Muscle of leg (tissue), 11 donors: Measurements from ENCODE around the gene TMEM131L. TPM values are rescaled to one million over a fixed set of nuclear protein-coding genes. Genes with fewer than 3 reads are reported as not detected.

Experiments
- DNase-seq: peaks from one replicate; pipeline ENCODE4 v3.0.0; 2013
- H3K27ac ChIP-seq: one replicate; pipeline ENCODE4 v1.5.1; 2013; ENCODE audit warnings: mild to moderate bottlenecking, low read length, control low read depth
- H3K27me3 ChIP-seq: one replicate; pipeline ENCODE4 v1.6.1; 2013; ENCODE audit warnings: low read length; ENCODE audit not compliant: control insufficient read depth, insufficient read depth
- H3K36me3 ChIP-seq: one replicate; pipeline ENCODE4 v1.6.1; 2013; ENCODE audit warnings: low read length; ENCODE audit not compliant: control insufficient read depth, insufficient read depth
- H3K4me1 ChIP-seq: one replicate; pipeline ENCODE4 v1.6.1; 2013; ENCODE audit warnings: low read length; ENCODE audit not compliant: control insufficient read depth, insufficient read depth
- H3K4me3 ChIP-seq: one replicate; pipeline ENCODE4 v1.5.1; 2013; ENCODE audit warnings: low read length, control low read depth
- H3K9me3 ChIP-seq: replicated peaks from 2 replicates; pipeline ENCODE4 v1.6.1; 2013; ENCODE audit warnings: low read depth, low read length; ENCODE audit not compliant: control insufficient read depth
- WGBS: methylation state at CpG from one replicate; pipeline ENCODE4 v1.1.5; 2013; ENCODE audit warnings: missing lambda C conversion rate; ENCODE audit not compliant: insufficient coverage; 5-methylcytosine and 5-hydroxymethylcytosine counted together
- polyA plus RNA-seq, 8 donors: library from polyadenylated mRNA; unstranded; fragments of 120-200 nt; gene quantifications; one replicate each; pipeline versions ENCODE4 v1.2.1 to v1.2.3, GENCODE V29; 2013; ENCODE audit warnings: inconsistent platforms in 1 of 8, low replicate concordance in 1 of 8; ENCODE audit not compliant: insufficient read length in 8 of 8, insufficient read depth in 1 of 8
- total RNA-seq: library from RNA; stranded (reverse); fragments of 120-200 nt; gene quantifications from one replicate; pipeline ENCODE4 v1.2.4, GENCODE V29; 2013

Gene TMEM131L
- total and polyA plus RNA-seq, 9 donors: 35.1 to 69.6 (median 43.1) TPM

DNA sequence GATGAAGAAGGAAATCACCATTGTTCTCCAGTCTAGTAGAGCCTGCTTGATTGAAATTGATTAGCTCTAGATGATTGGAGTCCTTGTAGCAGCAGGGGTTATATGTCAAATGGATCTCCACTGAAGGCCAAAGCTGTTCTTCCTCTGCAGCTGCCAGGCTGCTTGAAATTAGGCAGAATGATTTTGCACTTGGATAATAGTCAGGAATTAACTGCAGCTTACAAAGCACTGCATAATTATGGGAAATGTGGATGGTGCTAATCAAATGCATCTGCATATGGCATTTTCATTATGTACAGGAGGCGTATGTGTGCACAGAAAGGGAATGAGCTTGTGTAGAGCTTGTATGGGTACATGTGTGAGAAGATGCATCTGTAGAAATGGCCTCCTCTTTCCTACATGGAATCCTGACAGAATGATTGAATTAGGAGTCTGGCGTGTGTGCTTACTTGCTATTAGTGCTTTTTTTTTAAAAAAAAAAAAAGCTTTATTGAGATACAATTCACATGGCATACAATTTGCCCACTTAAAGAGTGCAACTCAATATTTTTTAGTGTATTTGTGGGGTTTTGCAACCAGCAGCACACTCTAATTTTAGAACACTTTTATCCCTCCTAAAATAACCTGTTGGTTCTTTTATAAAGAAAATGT, 65.9 kb downstream of the TMEM131L start:
- no CpG with 5 or more reads among the region's 2 CpGs for WGBS

DNA sequence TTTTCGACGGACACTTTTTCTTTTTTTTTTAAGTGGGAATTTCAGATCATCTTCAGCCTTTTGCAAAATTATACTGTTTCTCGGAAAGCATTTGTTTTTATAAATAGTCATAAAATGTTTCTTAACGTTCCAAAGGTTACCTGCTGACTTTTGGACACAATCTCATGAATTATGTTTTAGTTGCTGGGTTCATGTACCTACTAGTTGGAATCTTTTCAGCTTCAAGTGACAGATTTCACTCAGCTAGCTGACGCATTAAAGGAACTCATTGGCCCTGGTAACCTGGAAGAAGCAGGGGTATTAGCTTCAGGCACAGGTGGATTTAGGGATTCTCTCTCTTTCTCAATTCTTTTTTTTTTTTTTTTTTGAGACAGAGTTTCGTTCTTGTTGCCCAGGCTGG, 66.5 kb downstream of the TMEM131L start:
- no peaks in the 10 kb centered on the region for H3K36me3 ChIP-seq
- H3K9me3 ChIP-seq: no peaks in the 10 kb centered on the region
- no peaks in the 10 kb centered on the region for H3K27me3 ChIP-seq
- DNase-seq: no peak
- no peak overlapping the region for H3K4me3 ChIP-seq
- H3K4me1 ChIP-seq: peaks cover 44% of the 10 kb centered on the region
- no peak overlapping the region for H3K27ac ChIP-seq
- WGBS: no CpG with 5 or more reads among the region's 6 CpGs

More for the DNA sequence above, 65.9 kb downstream of the TMEM131L start:
- Histone ChIP-seq H3K27ac (peak overlapping the region; percentile 52), H3K4me1 (peaks cover 41% of the 10 kb centered on the region), H3K36me3 (no peaks in the 10 kb centered on the region), H3K27me3 (no peaks in the 10 kb centered on the region), H3K9me3 (no peaks in the 10 kb centered on the region), H3K4me3 (no peak overlapping the region)
- DNase-seq: no peak

DNA sequence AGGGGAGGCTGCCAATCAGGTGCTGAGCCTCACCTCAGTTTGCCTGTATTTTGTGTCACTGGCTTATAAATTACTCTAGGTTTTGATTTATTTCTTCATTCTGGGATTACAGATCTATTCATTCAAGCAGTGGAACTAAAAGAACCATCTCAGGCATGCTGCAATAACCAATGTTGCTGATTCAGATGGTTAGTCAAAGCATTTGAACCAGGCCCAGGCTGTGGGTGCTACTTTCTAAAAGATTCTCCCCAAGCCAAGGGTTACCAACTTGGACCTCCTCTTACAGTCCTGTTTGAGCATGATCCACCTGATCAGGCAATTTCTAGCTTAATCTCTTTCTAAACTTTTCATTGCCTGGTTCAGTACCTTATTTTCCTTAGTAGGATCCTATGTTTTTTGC, 67.2 kb downstream of the TMEM131L start:
- no peak overlapping the region for H3K4me3 ChIP-seq
- H3K4me1 ChIP-seq: peaks cover 51% of the 10 kb centered on the region
- H3K27ac ChIP-seq: no peak overlapping the region
- no peak for DNase-seq
- H3K36me3 ChIP-seq: no peaks in the 10 kb centered on the region
- no peaks in the 10 kb centered on the region for H3K9me3 ChIP-seq
- H3K27me3 ChIP-seq: no peaks in the 10 kb centered on the region

DNA sequence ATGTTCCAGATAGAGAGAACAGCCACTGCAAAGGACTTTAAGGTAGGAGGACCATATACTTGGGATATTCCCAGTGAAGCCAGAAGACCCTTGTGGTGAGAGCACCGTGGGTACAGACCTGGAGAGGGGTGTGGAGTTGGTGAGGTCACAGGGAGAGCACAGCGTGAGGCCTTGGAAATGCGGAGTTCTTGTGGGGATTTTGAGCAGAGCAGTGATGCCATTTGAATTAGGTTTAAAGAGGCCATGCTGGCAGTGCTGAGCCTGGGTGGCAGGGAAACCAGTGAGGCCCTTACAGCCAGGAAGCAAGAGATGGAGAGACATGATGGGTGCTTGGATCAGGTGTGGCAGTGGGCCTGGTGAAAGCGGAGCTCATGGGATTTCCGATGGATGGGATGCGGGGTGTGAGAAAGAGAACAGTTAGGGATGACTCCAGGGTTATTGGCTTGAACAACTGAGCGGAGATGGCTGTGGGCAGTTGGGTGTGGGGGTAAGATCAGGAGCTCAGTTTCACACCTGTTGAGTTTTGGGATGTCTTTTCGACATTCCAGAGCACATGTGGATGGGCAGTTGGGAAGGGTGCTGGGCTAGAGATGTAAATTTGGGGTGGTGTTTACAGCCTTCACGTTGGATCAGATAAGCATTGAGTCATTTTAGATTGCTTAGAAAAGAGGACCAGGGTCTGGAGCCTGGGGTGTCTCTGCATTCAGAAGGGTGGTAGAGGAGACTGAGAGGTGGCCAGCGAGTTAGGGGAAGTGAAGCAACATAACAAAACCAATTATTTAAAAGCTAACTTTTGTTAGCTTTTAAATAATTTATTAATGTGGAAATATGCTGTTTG, 68.9 kb downstream of the TMEM131L start:
- H3K9me3 ChIP-seq: no peaks in the 10 kb centered on the region
- H3K4me3 ChIP-seq: no peak overlapping the region
- H3K27me3 ChIP-seq: no peaks in the 10 kb centered on the region
- no peak for DNase-seq
- H3K4me1 ChIP-seq: peaks cover 63% of the 10 kb centered on the region
- WGBS: 76% methylated on average over 9 of the region's 10 CpGs
- H3K36me3 ChIP-seq: no peaks in the 10 kb centered on the region
- H3K27ac ChIP-seq: peak overlapping the region; percentile 56

DNA sequence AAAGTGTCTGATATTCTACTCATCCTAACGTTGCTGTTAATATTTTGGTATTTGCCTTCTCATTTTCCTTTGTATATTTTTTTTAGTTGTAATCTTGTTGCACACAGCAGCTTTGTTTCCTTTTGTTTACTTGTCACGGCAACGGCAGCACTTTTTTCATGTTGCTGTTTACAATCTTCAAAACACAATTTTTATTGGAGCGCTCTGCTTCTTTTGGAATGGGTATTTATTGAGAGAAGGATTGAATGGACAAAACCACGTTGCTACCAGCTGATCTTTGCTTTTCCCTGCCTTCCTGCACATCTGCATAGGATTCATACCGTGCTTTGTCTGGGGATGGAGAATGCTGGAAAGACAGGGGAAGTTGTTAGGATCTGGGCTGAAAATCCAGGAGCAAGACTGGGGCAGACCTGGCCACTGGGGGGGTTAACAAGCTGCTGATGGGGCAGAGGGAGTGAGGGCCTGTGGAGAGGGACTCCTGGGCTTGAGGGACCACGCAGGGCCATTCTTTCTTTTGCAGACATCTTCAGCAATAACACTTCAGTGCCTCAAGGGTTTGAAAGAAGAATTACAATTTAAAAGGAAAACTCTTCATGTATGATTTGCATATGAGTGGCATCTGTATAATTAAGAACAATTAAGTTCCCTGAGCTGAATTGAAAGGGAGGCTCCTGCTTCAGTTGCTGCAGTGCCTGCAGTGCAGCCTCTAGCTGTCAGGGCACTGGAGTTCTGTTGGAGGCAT, 69.8 kb downstream of the TMEM131L start:
- no peaks in the 10 kb centered on the region for H3K27me3 ChIP-seq
- H3K9me3 ChIP-seq: no peaks in the 10 kb centered on the region
- H3K27ac ChIP-seq: peak overlapping the region; percentile 56
- peak; percentile 83 for DNase-seq
- H3K4me3 ChIP-seq: no peak overlapping the region
- WGBS: 10% methylated on average over 2 of the region's 7 CpGs
- no peaks in the 10 kb centered on the region for H3K36me3 ChIP-seq
- peaks cover 61% of the 10 kb centered on the region for H3K4me1 ChIP-seq

DNA sequence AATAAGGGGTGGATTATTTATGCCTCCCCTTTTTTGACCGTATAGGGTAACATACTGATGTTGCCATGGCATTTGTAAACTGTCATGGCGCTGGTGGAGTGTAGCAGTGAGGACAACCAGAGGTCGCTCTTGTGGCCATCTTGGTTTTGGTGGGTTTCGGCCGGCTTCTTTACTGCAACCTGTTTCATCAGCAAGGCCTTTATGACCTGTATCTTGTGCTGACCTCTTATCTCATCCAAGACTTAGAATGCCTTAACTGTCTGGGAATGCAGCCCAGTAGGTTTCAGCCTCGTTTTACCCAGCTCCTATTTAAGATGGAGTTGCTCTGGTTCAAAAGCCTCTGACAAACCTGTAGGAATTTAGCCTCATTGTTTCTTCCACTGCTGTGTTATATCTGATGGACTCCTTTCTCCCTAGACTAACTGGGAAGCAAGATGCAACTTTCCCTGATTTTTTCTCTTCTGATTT, 71.4 kb downstream of the TMEM131L start:
- Histone ChIP-seq H3K4me1 (peaks cover 66% of the 10 kb centered on the region), H3K9me3 (no peaks in the 10 kb centered on the region), H3K36me3 (no peaks in the 10 kb centered on the region), H3K27me3 (no peaks in the 10 kb centered on the region), H3K4me3 (no peak overlapping the region), H3K27ac (peak overlapping the region; percentile 98)
- 100% methylated on average over 1 of the region's 6 CpGs for WGBS
- no peak for DNase-seq

DNA sequence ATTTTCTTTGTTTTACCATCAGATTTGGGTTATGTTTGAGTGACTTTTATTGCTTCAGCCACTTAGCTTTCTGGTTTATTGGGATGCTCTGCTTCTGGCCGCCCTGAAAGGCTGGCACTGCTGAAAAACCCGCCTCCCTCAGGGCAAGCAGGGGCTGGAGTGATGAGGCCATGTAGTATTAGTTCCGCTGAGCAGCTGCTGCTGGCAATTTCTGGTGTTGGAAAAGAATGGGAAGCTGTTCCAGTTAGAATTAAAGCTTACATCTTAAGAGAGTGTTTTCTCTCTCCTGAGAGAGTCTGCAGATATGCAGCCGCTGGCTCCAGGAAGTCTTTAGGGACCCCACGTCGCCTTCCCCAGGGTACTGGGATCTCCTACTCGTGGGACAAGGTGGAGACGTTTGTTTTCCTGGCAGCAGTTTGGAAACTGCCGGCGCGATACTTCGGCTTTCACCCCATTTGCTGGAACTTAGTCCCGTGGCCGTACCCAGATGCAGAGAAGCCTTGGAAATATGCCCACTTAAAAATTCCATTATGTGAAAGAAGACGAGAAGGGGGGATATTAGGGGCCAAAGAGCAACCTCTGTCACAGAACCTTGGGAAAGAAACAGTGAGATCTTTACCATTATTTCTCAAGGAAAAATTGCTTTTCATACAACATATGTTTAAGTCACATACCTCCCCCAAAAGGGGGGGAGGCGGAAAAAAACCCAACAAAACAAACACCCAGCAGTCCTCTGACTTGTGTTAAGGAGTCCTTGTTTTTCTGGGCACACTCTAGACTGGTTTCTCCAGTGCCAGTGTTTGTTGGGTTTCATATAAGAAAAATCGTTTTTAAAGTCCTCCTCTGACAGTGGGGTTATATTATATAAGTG, 72.6 kb downstream of the TMEM131L start:
- peak; percentile 89 for DNase-seq
- peak overlapping the region; percentile 39 for H3K4me3 ChIP-seq
- H3K9me3 ChIP-seq: no peaks in the 10 kb centered on the region
- no peaks in the 10 kb centered on the region for H3K36me3 ChIP-seq
- peaks cover 70% of the 10 kb centered on the region for H3K4me1 ChIP-seq
- H3K27me3 ChIP-seq: no peaks in the 10 kb centered on the region
- WGBS: 4% methylated on average over 12 of the region's 17 CpGs
- peak overlapping the region; percentile 98 for H3K27ac ChIP-seq

DNA sequence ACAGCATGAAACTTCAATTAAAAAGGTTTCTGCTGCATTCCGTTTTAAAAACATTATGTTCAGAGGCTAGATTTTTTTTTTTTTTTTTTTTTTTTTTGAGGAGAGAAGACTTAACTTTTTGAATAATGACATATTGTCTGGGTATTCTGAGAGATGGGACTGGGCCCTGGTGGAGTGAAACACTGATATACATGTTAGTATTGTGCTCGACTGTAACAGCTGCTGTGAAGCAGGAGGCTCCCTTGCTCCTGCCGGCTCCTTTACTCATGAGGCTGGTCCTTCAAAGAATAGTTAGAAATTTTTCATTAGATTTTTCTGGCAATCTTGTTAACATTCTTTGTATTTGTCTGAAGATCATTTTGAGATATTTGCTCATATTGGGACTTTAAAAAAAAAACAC, 73.3 kb downstream of the TMEM131L start:
- DNase-seq: peak; percentile 70
- Histone ChIP-seq H3K27me3 (no peaks in the 10 kb centered on the region), H3K36me3 (peaks cover under 1% of the 10 kb centered on the region), H3K4me1 (peaks cover 77% of the 10 kb centered on the region), H3K27ac (peak overlapping the region; percentile 98), H3K9me3 (no peaks in the 10 kb centered on the region), H3K4me3 (no peak overlapping the region)
- 20% methylated on average over 3 of the region's 3 CpGs for WGBS

DNA sequence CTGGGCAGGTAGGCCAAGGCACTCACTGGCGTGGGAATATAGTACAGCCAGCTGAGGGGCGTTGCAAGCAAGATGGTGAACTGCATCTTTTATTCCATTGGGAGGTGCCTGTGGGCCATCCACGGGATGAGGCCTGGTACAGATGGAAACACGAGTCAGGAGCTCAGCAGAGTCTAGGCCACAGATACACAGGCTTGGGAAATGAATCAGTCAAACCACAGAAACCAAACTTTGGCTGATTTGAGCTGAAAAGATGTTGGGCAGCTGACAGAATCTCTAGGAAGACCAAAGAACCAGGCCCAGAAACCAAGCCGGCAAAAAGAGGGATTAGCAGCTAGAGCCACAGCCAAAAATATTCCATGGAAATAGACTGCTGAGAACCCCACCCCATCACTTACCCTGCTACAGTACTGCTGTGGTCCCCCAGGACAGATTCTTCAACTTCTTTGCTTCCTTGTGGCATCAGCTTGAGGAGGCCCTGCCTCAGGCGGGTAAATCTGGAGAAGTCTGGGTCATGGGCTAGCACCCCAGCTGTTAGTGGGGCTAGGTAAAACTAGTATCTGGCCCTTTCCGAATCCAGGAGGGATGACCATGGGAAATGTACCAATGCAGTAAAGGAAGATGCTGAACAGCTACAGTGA, 75.4 kb downstream of the TMEM131L start:
- peaks cover 75% of the 10 kb centered on the region for H3K4me1 ChIP-seq
- H3K27me3 ChIP-seq: no peaks in the 10 kb centered on the region
- H3K4me3 ChIP-seq: no peak overlapping the region
- peak overlapping the region; percentile 18 for H3K27ac ChIP-seq
- H3K9me3 ChIP-seq: no peaks in the 10 kb centered on the region
- no peak for DNase-seq
- H3K36me3 ChIP-seq: peaks cover 2% of the 10 kb centered on the region
- 86% methylated on average over 5 of the region's 7 CpGs for WGBS
